Endothelial cell of hepatic sinusoid (primary cell): Measurements from ENCODE around the gene HYAL2.

ENCODE experiments used
- in situ Hi-C: cut with HindIII; loops from 2 replicates; pipeline ENCODE4 v1.10.0; 2017; ENCODE audit warnings: low sequenced_read_pairs

HYAL2 gene

DNA sequence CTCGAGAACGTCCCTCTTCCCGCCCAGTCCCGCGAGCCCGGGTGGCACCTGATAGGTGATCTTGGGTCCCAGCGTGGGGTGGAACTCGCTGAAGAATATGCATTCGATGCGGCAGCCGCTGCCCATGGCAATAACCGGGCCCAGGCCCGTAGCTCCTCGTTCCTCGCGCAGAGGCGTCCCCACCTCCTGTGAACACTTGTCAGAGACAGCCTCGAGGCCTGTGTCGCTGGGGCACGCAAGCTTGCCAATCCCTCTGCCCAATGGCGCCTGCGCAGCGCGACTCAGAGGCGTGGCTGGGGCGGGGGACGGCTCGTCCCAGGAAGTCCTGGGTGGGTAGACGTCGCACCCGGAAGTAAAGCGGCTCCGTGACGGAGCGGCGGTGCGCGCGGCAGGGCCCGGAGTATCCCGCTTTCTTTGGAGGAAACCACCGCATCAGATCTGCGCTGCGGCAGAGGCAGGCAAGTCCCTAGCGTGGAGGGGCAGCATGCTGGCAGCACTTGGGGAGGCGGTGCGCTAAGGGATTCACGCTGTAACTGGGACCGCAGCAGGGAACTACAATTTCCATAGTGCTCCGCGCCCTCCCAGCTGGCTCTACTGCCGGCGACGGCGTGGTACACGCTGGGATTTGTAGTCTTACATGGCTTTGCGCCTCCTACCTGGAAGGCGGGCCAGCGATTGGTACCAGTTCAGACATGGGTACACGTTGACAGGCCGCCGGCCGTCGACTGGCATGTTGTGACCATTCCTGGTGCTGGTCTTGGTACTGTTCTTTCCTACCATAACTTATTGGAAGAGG is 28.2 kb upstream of the HYAL2 start, which contains the start of the genes CYB561D2 and NPRL2:
CYB561D2 (plus strand) TSS at position 336 of the 796 bp plus-strand sequence. CDS start 572 bp downstream, outside the sequence.
NPRL2 (minus strand) TSS at position 249 of the 796 bp plus-strand sequence; CDS start at position 126, 123 bp downstream.
- in situ Hi-C loops = loop anchor here (5.0 kb wide), 1 partner anchor 187 kb away; no protein-coding TSS in a partner anchor

DNA sequence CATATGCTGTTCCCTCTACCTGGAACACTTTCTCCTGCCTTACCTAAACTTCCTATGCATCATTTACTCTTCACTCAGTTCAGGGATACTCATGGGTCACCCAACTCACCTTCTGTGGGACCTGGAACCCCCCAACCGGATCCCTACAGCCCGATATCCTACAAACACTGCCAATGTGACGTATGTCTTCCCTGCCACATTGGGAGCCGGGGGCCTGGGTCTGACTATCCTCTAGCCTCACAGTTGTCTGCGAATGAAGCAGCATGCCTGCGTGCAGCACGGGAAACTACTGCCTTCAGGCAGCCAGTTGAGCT is 27.6 kb upstream of the HYAL2 start:
- in situ Hi-C loops = loop anchor here (5.0 kb wide), 1 partner anchor 187 kb away; no protein-coding TSS in a partner anchor

DNA sequence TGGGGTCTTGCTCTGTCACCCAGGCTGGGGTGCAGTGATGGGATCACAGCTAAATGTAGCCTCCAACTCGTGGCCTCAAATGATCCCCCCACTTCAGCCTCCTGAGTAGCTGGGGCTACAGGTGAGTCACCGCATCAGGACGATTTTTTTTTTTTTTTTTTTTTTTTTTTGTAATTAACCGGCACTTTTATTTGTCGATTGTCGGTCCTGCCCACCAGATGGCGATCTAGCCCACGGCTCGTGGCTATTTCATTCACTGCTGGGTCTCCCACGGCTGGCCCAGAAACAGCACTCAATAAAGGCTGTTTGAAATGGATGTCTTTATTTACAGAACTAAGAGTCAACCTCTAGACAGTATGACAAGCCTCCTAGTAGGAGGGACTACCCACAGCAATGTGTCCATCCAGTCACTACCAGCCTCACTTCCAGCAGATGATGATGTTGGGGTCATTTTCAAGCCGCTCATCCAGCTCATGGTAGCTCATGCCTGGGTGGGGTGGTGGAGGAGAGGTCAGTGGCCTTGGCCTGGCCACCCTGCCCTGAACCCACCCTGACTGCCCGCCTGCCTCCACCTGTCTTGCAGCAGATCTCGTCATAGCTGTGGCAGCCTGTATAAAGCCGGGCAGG is 24.8 kb upstream of the HYAL2 start:
- in situ Hi-C loops = no loop called here

DNA sequence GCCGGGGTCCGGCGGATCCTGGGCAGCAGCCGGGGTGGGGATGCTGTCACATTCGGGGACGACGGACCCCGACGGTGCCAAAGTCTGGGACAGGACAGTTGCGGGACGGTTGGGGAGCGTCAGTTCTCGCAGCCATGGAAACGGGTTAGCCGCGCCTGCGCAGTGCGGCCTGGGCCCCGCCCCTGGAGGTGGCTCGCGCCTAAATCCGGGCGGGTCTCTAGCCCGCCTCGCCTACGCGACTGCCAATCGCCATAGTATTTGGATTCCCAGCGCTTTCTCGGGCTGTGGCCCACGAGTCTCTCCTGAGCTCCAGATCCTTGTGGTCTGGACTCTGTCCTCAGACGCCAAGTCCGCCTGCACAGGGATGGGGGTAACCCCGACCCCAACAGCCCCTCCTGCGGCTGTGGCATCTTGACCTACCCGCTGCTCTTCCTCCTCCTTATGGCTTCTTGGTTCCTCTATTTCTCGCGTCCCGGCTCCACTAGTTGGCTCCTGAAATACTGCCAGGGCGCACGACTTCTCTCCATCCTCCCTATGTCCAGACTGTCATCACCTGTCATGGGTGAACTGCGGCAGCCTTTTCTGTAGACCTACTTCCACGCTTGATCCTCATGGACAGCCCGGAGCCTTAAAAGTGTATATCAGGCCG is 23.2 kb upstream of the HYAL2 start, which contains the start of gene ZMYND10:
ZMYND10 (minus strand) TSS at position 147 of the 649 bp plus-strand sequence. CDS start 153 bp downstream, outside the sequence.
- in situ Hi-C loops = no loop called here

DNA sequence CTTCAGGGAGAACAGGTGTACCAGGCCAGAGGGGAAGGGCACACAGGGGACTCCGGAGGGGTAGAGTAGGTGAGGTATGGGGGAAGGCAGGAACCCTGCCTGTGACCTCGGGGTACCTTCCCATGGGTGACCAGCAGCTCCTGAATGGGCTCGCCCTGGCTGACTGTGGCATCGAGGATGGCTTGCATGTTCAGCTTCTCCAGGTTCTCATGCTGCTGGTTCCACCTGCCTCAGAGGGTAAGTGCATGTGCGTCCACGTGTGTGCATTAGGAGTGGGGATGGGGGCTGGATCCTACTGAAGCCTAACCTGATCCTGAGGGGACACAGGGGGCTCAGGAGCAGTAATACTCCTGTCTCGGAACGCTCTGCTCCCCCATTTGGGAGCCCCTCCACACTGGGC is 22.5 kb upstream of the HYAL2 start:
- in situ Hi-C loops = no loop called here

DNA sequence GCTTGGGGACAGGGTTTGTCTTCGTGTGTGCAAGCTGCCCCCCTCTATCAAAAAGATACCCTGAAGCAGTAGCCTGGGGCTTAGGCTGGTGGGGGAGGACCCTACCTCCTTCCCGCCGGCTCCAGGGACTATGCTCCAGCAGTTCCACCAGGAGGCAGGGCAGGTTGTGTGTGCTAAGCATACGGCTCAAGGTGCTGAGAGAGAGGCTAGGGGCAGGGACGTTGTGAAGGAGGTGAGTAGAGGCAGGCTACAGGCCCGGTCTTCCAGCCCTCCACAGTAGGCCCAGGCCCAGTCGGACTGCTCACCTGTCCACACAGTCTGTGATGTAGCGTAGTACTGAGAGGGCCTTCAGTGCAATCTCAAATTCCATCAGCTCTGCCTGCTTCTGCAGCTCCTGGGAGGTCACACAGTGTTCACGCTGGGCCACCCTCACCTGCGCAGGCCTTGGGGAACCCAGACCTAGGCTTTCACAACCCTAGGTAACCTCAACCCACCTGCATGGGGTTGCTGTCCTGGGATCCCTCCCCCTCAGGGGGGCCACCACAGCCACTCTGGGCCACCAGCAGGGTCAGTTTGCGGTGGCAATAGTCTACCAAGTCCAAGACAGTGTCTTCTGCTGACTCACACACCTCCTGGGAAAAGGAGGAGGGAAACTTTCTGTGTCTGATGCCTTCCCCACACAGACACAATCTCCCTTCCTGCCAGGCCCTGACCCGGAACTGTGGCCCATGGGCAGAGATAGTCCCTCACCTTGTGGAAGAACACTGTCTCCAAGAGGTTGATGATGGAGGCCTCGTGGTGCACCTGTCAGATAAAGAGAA is 20.5 kb upstream of the HYAL2 start:
- in situ Hi-C loops = no loop called here

DNA sequence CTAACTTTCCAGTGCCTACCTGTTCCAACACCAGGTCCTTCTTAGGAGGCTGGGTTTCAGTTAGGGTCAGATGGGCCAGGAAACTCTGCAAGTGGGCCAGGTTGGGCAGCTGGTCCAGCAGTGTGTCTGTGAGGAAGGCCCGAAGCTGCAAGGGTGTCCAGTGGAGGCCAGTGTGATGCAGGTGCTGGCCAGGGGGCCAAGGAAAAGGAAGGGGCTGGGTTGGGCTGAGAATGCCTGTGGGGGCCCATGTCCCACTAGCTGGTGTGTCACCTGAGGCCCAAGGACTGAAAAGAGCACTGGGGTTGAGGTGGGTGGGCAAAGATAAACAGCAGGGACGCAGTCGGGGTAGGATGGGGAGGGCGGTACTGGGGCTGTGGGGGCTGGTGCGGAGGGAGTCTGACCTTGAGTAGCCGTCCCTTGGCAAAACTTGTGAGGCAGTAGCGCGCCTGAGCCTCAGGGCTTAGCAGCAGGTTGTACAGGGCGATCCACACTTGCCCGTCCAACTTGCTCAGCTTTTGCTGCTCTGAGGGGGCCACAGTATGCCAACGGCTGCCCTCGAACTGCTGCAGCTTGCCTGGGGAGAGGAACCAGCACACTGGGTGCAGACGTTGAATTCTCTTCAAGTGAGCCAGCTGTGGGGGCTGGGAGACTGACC is 19.6 kb upstream of the HYAL2 start:
- in situ Hi-C loops = no loop called here

DNA sequence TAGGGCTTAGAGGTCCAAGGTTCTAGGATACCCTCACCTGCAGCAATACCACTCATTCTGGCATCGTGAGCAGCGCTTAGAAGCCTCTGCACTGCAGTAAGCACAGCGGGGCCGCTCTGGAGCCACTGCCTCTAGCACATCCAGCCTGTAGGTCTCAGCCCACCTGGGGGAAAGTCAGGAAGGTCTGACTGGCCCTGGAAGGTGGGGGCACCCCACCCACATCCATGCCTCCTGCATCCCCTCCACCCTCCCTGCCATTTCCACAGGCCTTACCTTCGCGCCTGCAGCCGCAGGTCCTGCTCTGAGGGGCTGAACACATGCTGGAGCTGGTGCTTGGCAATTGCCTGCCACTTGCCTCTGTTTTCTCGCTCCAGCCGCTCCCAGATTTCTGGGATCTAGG is 19.0 kb upstream of the HYAL2 start:
- in situ Hi-C loops = no loop called here

DNA sequence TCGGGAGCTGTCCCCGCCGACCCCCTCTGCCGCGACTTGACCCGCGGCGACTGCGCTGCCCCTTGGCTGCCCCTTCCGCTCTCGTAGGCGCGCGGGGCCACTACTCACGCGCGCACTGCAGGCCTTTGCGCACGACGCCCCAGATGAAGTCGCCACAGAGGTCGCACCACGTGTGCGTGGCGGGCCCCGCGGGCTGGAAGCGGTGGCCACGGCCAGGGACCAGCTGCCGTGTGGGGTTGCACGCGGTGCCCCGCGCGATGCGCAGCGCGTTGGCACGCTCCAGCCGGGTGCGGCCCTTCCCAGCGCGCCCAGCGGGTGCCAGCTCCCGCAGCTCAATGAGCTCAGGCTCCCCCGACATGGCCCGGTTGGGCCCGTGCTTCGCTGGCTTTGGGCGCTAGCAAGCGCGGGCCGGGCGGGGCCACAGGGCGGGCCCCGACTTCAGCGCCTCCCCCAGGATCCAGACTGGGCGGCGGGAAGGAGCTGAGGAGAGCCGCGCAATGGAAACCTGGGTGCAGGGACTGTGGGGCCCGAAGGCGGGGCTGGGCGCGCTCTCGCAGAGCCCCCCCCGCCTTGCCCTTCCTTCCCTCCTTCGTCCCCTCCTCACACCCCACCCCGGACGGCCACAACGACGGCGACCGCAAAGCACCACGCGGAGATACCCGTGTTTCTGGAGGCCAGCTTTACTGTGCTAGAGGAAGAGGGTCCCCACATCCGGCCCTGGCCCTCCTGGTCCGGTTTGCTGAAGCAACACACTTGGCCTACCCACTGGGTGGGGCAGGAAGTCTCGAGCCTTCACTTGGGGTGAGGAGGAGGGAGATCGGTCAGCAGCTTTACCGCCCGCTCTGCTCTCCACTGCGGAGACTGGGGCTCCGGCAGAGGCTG is 18.1 kb upstream of the HYAL2 start, which contains the start of gene RASSF1:
RASSF1 (minus strand) TSS at position 389 of the 882 bp plus-strand sequence; CDS start at position 358, 31 bp downstream.
- in situ Hi-C loops = no loop called here

DNA sequence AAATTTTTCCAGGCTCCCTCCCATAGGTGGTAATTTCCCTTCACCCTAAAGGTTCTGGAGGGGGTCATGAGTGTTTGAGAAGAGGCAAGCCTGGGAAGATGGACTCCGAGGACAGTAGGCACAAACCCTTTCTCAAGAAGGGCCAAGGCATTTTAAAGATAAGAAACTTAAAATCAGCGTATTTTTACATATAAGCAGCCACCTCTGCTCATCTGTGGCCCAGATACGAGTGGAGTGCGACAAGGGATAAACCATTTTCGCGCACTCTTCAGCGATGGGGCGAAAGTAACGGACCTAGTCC is 17.6 kb upstream of the HYAL2 start:
- in situ Hi-C loops = no loop called here

DNA sequence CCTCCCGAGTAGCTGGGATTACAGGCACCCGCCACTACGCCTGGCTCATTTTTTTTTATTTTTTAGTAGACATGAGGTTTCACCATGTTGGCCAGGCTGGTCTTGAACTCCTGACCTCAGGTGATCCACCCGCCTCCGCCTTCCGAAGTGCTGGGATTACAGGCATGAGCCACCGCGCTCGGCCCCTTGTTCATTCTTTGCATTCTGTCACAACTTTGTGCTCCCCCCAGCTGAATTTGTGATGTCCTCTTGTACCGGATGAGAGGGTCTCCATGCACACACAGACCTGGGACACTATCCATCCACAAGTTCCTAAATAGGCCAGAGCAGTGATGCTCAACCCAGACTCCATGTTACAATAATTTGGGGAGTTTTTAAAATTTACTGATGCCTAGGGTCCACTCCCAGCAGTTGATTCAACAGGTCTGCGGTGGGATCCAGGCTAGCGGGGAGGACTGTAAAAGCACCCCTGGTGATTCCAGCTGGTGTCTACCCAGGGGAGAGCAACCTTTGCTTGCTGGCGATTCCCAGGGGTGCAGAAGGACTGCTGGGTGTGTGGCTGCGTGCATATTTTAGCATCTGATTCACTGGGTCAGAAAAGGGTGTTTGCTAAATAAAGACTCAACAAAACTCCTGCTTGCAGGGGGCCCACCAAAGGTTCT is 17.1 kb upstream of the HYAL2 start:
- in situ Hi-C loops = no loop called here

DNA sequence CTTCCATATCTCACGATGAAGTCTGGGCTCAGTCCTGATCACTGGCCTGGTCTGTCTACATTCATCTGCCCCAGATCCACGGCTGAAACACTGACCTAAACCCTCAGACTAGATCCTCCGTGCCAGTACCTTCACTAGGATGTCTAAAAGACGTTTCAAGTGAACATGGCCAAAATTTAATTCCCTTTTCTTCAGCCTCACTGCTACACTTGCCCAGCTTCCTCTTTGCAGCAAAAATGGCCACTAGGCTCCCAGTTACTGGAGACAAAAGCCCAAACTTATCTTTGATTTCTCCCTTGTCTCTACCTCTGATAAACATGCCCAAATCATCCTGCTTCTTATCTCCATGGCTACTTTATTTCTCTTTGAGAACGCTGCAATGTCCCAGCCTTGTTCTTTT is 16.4 kb upstream of the HYAL2 start:
- in situ Hi-C loops = no loop called here

DNA sequence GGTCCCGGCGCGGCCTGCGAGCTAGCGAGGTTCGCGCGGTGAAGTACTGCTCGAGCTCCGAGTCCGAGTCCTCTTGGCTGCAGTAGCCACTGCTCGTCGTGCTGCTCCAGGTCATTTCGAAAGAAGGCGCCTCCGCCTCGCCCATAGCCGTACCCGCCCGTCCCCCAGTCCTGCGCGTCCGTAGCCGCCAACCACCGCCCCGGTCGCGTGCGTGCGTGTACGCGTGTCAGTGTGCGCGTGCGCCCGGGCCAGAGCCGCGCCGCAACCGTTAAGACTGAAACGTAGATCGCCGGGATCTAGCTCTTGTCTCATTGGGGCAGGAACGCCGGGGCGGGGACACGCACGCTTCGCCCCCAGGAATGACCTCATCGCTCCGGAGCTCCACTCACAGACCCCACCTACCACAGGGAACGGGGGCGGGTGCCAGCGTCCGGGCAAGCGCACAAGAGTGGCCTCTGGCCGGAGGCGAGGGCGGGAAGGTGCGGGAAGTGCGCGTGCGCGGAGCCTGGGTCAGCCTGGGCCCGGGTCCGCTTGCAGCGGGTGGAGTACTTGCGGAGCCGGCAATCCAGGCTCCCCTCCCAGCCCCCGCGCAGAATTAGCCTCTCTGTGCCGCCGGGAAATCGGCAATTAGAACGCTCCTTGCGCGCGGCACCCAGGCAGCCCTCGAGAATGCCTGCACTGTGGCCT is 14.8 kb upstream of the HYAL2 start:
- in situ Hi-C loops = no loop called here

DNA sequence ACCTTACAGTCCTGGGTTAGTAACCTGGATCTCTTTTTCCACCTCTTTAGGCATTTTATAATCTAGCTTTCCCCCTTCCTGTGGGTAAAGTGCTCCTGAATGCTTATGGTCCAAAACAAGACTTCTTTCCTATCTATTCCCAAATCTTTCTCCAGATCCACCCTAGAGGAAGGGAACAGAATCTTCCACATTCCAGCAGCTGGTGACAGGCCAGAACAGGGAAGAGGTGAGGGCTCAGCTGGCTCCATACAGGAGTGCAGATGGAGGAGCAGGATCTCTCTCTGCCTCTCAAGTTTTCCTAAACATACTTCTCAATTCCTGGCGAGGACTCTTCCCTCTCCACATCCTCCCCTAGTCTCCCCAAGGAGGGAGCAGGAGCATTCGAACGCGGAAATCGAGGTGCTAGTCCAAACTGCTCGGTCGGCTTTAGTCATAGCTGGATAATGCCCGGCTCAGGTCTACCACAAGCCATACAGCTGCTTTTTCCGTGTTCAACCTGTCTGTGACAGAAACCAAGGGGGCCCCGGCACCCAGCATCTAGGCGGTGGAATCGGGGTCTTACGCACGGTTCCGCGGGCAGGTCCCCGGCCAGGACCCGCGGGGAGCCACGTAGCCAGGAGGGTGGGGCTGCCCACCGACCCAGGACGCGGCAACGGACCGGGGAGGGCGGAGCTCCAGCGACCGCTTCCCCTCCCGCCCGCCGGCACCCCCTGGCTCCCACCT is 14.1 kb upstream of the HYAL2 start:
- in situ Hi-C loops = no loop called here

DNA sequence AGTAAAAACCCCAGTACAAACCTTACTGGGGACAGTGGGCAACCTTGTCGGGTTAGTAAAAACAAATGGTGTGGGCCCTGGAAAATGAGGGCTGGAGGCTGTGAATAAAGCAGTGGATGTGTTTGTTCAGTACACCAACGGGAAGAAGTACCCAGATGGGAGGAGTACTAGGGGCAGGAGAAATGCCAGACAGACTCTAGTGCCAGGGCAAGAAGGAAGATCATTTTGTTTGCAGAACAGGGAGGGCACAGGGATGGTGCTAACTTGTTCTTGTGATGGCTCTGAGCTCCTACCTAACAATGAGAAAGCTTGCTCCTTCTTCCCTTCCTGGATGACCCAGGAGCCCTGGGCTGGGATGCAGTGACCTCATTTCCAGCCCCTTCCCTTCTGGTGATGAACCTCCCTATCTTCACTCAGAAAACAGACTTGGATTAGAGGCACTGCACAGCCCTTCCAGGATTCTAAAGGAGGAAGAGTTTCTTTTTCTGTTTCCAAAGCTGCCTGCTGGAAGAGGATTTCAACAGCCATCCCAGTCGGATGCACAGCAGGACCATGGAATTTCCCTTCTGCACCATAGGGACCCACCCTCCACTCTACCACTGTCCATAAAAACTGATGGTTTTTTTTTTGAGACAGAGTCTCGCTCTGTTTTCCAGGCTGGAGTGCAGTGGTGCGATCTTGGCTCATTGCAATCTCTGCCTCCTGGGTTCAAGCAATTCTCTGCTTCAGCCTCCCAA is 12.0 kb upstream of the HYAL2 start:
- in situ Hi-C loops = no loop called here

DNA sequence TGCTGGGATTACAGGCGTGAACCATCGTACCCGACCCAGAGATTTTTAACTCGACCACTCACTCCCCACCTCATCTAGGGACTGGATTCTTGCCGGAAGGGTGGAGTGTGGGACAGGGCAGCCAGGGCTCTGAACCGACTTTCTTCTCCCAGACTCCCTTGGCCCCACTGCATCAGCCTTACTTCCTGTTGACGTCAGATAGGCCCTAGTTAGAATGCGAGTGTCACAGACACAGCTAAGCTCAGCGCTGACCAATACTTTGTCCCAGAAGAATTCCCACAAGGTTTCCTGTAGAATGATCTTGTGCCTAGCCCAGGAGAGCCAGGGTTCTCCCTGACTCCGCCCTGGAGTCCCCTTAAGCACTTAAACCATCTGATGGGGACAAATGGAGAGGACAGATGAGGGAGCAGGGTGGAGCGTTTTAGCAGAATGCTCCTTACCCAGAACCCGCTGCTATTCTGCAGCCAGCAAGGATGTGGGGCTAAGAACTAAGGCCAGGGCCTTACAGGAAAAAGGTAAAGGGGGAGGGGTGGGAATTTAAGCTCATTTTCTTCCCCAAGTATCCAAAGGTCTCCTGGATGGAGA is 11.3 kb upstream of the HYAL2 start:
- in situ Hi-C loops = no loop called here
